Neural progenitor cell (in vitro differentiated cells): ENCODE measurements around the gene COL9A2. TPM values are rescaled to one million over a fixed set of nuclear protein-coding genes. Genes with fewer than 3 reads are reported as not detected.

Experiments used
- DNase-seq: peaks from one replicate; pipeline ENCODE4 v3.0.0-alpha.2; 2016; ENCODE audit warnings: low spot score
- H2AFZ ChIP-seq: fragments of 200-600 bp; sonication (generic); replicated peaks from 2 replicates; pipeline ENCODE4 v1.6.1; 2016; ENCODE audit warnings: antibody characterized with exemption
- H3F3A ChIP-seq: fragments of 200-600 bp; sonication (generic); 2 replicates; pipeline ENCODE4 v1.6.1; 2016; ENCODE audit warnings: antibody characterized with exemption, low read depth
- H3K27ac ChIP-seq: fragments of 200-600 bp; sonication (generic); 2 replicates; pipeline ENCODE4 v1.5.1; 2016; ENCODE audit warnings: mild to moderate bottlenecking
- H3K27me3 ChIP-seq: fragments of 200-600 bp; sonication (generic); 2 replicates; pipeline ENCODE4 v1.6.1; 2016; ENCODE audit warnings: mild to moderate bottlenecking, moderate library complexity
- H3K36me3 ChIP-seq: fragments of 200-600 bp; sonication (generic); 2 replicates; pipeline ENCODE4 v1.5.1; 2016
- H3K4me1 ChIP-seq: fragments of 200-600 bp; sonication (generic); 2 replicates; pipeline ENCODE4 v1.6.1; 2016; ENCODE audit warnings: mixed run types
- H3K4me2 ChIP-seq: fragments of 200-600 bp; sonication (generic); 2 replicates; pipeline ENCODE4 v1.6.1; 2016
- H3K4me3 ChIP-seq: fragments of 200-600 bp; sonication (generic); 2 replicates; pipeline ENCODE4 v1.5.1; 2016
- H3K79me2 ChIP-seq: fragments of 200-600 bp; sonication (generic); 2 replicates; pipeline ENCODE4 v1.6.1; 2016; ENCODE audit warnings: low read depth
- H3K9ac ChIP-seq: fragments of 200-600 bp; sonication (generic); 2 replicates; pipeline ENCODE4 v1.6.1; 2016
- H3K9me3 ChIP-seq: fragments of 200-600 bp; sonication (generic); 2 replicates; pipeline ENCODE4 v1.5.1; 2016; ENCODE audit warnings: low read depth
- H4K20me1 ChIP-seq: fragments of 200-600 bp; sonication (generic); 2 replicates; pipeline ENCODE4 v1.6.1; 2016; ENCODE audit warnings: low read depth
- H3K27ac Mint-ChIP-seq: 3 replicates; pipeline ENCODE4 v1.8.0; 2021; ENCODE audit warnings: mixed read lengths
- H3K27me3 Mint-ChIP-seq: 2 replicates; pipeline ENCODE4 v1.8.0; 2022; ENCODE audit warnings: low read depth, mild to moderate bottlenecking, inconsistent platforms, moderate library complexity, mixed read lengths; ENCODE audit not compliant: insufficient read depth
- H3K36me3 Mint-ChIP-seq: 3 replicates; pipeline ENCODE4 v1.8.0; 2021; ENCODE audit warnings: mixed read lengths
- H3K4me1 Mint-ChIP-seq: 3 replicates; pipeline ENCODE4 v1.8.0; 2021; ENCODE audit warnings: mixed read lengths
- H3K4me3 Mint-ChIP-seq: 3 replicates; pipeline ENCODE4 v1.8.0; 2021; ENCODE audit warnings: mild to moderate bottlenecking, moderate library complexity, mixed read lengths
- H3K9me3 Mint-ChIP-seq: 3 replicates; pipeline ENCODE4 v1.8.0; 2020; ENCODE audit warnings: mixed read lengths
- CTCF ChIP-seq: fragments of 200-600 bp; sonication (generic); IDR thresholded peaks from 2 replicates; pipeline ENCODE4 v1.5.1; 2017; ENCODE audit warnings: antibody characterized with exemption, mild to moderate bottlenecking
- EZH2 ChIP-seq: fragments of 200-600 bp; sonication (generic); IDR thresholded peaks from 2 replicates; pipeline ENCODE4 v1.6.1; 2017; ENCODE audit warnings: antibody characterized with exemption, mild to moderate bottlenecking, moderate library complexity
- EZH2phosphoT487 ChIP-seq: fragments of 200-600 bp; sonication (generic); IDR thresholded peaks from 2 replicates; pipeline ENCODE4 v1.6.1; 2017; ENCODE audit warnings: antibody characterized with exemption
- total RNA-seq: library from RNA; depleted of rRNA; stranded (reverse); fragments of >200 nt; gene quantifications from 2 replicates; pipeline ENCODE4 v1.2.3, GENCODE V29; 2015; ENCODE audit warnings: low replicate concordance

Gene COL9A2
- total RNA-seq, 1 donor from 2014 or later, result 3.7 TPM

GRCh38 chr1:40339420-40340323, 22.6 kb upstream of the COL9A2 start:
- DNase-seq, result no peak
- Histone ChIP-seq H3F3A (no peaks in the 10 kb centered on the region), H3K4me3 (no peak overlapping the region), H3K9me3 (no peaks in the 10 kb centered on the region), H3K4me1 (no peaks in the 10 kb centered on the region), H3K9ac (no peak overlapping the region), H2AFZ (no peak overlapping the region), H4K20me1 (no peaks in the 10 kb centered on the region), H3K27me3 (peaks cover 18% of the 10 kb centered on the region), H3K79me2 (no peaks in the 10 kb centered on the region), H3K4me2 (no peak overlapping the region), H3K27ac (no peak overlapping the region), H3K36me3 (no peaks in the 10 kb centered on the region)
- Mint-ChIP-seq H3K27me3 (peaks cover 7% of the 10 kb centered on the region), H3K4me3 (no peak overlapping the region), H3K36me3 (no peaks in the 10 kb centered on the region), H3K4me1 (peaks cover 3% of the 10 kb centered on the region), H3K9me3 (peaks cover 2% of the 10 kb centered on the region), H3K27ac (no peak overlapping the region)
- no peak for TF ChIP-seq CTCF
- no peak for TF ChIP-seq EZH2phosphoT487
- TF ChIP-seq EZH2, result no peak

GRCh38 chr1:40338745-40339419, 21.8 kb upstream of the COL9A2 start:
- Histone ChIP-seq H2AFZ (no peak overlapping the region), H3F3A (no peaks in the 10 kb centered on the region), H4K20me1 (no peaks in the 10 kb centered on the region), H3K4me2 (no peak overlapping the region), H3K9ac (no peak overlapping the region), H3K9me3 (no peaks in the 10 kb centered on the region), H3K36me3 (no peaks in the 10 kb centered on the region), H3K79me2 (no peaks in the 10 kb centered on the region), H3K27ac (no peak overlapping the region), H3K4me1 (no peaks in the 10 kb centered on the region), H3K4me3 (no peak overlapping the region), H3K27me3 (peaks cover 18% of the 10 kb centered on the region)
- H3K9me3 Mint-ChIP-seq, result peaks cover 2% of the 10 kb centered on the region
- DNase-seq, result peak; percentile 85
- no peak overlapping the region for H3K27ac Mint-ChIP-seq
- H3K36me3 Mint-ChIP-seq, result no peaks in the 10 kb centered on the region
- TF ChIP-seq EZH2phosphoT487 (no peak), EZH2 (no peak), CTCF (peak; percentile 99)
- H3K27me3 Mint-ChIP-seq, result peaks cover 7% of the 10 kb centered on the region
- no peak overlapping the region for H3K4me3 Mint-ChIP-seq
- peaks cover 3% of the 10 kb centered on the region for H3K4me1 Mint-ChIP-seq

- Histone ChIP-seq H3K79me2 (no peaks in the 10 kb centered on the region), H3K4me2 (no peak overlapping the region), H4K20me1 (no peaks in the 10 kb centered on the region), H3K9me3 (no peaks in the 10 kb centered on the region), H3K36me3 (no peaks in the 10 kb centered on the region), H3F3A (no peaks in the 10 kb centered on the region), H3K4me3 (no peak overlapping the region), H2AFZ (no peak overlapping the region), H3K27me3 (peaks cover 18% of the 10 kb centered on the region), H3K27ac (no peak overlapping the region), H3K4me1 (no peaks in the 10 kb centered on the region), H3K9ac (no peak overlapping the region)
- peaks cover 7% of the 10 kb centered on the region for H3K27me3 Mint-ChIP-seq
- DNase-seq, result no peak
- TF ChIP-seq EZH2, result no peak
- TF ChIP-seq EZH2phosphoT487, result no peak
- TF ChIP-seq CTCF, result no peak
- H3K36me3 Mint-ChIP-seq, result no peaks in the 10 kb centered on the region
- peaks cover 2% of the 10 kb centered on the region for H3K9me3 Mint-ChIP-seq
- H3K27ac Mint-ChIP-seq, result no peak overlapping the region
- H3K4me3 Mint-ChIP-seq, result no peak overlapping the region
- H3K4me1 Mint-ChIP-seq, result peaks cover 3% of the 10 kb centered on the region
Measured at GRCh38 chr1:40337443-40337842, 20.4 kb upstream of the COL9A2 start.
